Stimulated activated CD4-positive, alpha-beta T cell treated with anti-CD3 and anti-CD28 coated beads, TNF-alpha, amount 100 ng/mL, for 48 hours (primary cell): ENCODE results near the gene ZNF793.

Source experiments
- DNase-seq, 3 donors: peaks; one replicate each; pipeline ENCODE4 v3.0.0-alpha.2; 2020; ENCODE audit warnings: low read depth in 3 of 3

The ZNF793 gene

DNA sequence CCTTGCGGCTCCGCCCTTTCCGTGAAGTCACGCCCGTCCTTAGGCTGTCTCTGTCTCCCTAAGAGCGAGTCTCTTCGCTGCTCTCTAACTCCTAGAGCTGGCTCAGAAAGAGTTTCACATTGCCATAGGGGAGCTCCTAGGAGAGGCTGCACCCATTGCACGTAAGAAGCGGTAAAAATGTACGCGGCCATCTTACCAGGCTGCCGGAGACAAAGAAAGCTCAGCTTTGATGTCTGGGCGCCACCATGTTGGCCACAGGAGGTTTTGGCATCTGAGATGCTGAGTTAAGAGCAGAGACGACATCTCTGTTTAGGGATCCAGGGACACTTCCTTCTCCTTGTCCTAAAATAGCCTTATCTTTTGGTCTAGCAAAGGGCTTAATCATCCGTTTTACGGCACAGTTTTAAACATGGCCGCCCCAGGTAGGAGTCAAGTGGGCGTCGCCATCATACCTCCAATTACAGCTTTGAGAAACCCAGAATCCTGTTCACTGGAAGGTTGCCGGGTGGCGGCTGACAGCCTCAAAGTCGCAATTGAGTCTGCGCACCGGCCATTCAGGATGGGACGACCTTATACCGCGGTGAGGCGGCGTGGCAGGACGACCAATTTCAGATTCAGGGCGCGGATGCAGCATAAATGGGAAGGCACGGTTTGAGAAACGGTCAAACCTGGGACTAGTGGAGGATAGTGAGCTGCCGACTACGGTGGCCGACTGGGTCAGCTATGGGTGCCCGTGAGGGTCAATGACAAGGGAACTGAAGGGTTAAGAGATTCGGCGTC is at the start of gene ZNF793:
TSS of gene ZNF793 (plus strand) at position 553 of the 780 bp plus-strand sequence. CDS start 16,501 bp downstream, outside the sequence.
- DNase-seq = peak; percentile 47 to 72 (median 62)

- no peak for DNase-seq
Measured at GRCh38 chr19:37466277-37466797, 40.4 kb upstream of the ZNF793 start.

DNA sequence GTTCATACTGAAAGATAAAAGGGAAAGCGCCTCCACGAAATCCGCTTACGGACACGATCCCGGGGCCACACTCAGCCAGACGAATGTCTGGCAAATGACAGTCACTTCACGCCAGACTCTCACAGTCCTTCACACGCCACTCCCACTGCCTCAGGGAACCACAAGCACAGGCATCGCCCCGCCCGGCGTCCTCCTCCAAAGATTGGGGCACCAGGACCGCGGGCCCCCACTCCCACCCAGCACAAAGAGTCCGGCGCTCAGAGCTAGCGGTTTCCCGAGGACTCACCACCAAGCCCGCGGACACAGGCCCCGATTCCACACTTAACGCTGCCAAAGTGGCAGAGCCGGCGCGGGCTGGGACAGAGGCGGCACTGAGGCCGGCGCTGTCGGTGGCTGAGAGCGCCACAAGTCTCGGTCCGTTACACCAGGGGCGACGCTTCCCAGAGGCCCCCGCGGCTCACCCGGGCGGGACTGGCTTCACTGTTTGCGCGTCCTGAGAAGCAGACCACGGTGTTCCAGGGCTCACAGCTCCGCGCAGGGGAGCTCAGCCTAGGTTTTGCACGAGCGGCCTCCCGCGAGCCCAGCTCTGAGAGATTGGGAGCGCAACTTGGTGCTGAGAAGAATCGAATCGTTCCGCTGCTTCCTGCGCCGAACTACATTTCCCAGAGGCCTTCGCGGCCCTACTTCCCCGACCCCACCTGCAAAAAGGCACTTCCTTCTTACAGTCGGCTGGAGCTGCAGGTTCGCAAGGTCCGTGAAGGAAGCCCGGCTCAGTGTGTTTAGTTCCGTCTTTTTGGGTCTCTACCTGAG is 39.7 kb upstream of the ZNF793 start, which contains the start of gene ZNF569:
TSS of gene ZNF569 (minus strand) at position 647 of the 810 bp plus-strand sequence. CDS start 22,523 bp downstream, outside the sequence.
- peak; percentile 70 to 83 (median 79) for DNase-seq

DNA sequence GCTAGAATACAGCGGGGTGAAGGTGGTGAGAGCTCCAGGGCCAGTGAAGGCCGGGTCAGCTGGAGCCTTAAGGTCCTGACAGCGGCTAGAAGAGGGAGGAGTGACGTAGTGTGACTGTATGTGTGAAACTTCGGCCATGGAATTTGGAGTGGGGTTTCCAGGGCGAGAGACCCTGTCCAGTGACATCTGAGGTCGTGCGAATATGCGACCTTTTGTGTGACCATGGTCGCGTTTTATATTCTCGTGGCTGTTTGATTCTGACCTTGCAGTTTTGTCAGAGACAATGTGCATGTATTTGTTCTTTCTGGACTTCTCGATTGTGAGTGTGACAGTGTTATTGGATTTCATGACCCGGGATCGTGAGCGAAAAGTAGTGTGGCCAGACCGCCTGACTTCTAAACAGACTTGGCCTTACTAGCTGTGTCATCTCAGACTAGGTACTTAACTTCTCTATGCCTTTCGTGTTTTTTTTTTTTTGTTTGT is 39.1 kb upstream of the ZNF793 start:
- no peak for DNase-seq

DNA sequence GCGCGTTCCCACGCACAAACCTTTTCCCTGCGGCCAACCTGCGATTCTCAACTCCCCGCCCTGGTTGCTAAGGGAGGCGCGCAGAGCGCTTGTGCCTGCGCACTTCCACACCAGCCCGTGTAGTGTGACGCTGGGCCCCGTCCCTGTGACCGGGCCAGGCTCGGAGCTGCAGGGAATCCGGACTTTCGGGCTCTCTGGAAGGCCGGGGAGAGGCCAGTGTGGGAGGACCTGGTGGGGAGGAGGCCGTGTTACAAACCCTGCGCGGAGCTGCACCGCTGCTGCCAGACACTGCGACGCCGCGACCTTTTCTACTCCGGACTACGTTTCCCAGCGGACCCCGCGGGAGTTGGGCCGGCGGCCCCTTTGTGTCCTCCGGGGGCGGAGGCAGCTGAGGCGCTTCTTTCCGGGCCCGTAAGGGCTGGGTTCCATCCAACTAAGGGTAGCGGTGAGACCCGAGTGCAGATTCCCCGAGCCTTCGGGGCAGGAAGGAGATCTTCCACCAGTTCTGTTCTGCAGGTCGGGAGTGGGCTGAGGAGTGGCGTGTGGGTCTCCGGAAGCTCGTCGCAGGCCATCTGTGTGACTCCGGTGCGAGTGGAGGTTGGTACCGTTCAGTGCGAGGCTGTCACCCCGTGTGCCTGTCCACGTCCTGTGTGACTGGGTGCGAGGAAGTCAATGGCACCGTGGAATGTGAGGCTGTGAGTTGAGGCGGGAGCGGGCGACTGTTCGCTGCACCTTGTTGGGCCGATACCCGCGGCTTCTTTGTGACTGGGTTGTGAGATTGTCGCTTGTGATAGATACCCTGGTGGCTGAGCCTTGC is 37.6 kb upstream of the ZNF793 start, which contains the start of gene ZNF570:
TSS of gene ZNF570 (plus strand) at position 396 of the 817 bp plus-strand sequence. CDS start 999 bp downstream, outside the sequence.
- DNase-seq = peak; percentile 64 to 81 (median 77)

- DNase-seq = no peak
Measured at GRCh38 chr19:37470216-37470615, 36.5 kb upstream of the ZNF793 start.

GRCh38 chr19:37472165-37472564 is 34.6 kb upstream of the ZNF793 start:
- no peak for DNase-seq

DNA sequence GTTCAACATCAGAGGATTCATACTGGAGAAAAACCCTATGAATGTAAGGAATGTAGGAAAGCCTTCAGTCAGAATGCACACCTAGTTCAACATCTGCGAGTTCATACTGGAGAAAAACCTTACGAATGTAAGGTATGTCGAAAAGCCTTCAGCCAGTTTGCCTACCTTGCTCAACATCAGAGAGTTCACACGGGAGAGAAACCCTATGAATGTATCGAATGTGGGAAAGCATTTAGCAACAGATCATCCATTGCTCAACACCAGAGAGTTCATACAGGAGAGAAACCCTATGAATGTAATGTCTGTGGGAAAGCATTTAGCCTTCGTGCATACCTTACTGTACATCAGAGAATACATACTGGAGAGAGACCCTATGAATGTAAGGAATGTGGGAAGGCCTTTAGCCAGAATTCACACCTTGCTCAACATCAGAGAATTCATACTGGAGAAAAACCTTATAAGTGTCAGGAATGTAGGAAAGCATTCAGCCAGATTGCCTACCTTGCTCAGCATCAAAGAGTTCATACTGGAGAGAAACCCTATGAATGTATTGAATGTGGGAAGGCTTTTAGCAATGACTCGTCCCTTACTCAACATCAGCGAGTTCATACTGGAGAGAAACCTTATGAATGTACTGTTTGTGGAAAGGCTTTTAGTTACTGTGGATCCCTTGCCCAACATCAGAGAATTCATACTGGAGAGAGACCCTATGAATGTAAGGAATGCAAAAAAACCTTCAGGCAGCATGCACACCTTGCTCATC is 22.2 kb upstream of the ZNF793 start:
- DNase-seq = no peak

GRCh38 chr19:37492213-37492612 is 14.5 kb upstream of the ZNF793 start:
- no peak for DNase-seq

- DNase-seq = no peak
Measured at GRCh38 chr19:37505958-37506386, 767 bp upstream of the ZNF793 start.

- DNase-seq = no peak
Measured at GRCh38 chr19:37507167-37507464, 377 bp downstream of the ZNF793 start.

DNA sequence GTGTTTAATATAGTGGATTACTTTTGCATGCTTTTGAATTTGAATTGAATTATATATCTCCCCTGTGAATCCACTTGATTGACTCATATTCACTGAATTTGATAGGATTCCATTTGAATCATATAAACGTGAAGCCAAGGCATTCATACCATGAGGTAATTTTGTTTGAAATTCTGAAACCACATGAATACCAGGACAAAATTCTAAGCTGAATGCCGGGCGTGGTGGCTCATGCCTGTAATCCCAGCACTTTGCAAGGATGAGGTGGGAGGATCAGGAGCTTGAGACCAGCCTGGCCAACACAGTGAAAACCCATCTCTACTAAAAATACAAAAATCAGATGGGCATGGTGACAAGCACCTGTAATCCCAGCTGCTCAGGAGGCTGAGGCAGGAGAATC is 4.4 kb downstream of the ZNF793 start:
- no peak for DNase-seq

DNA sequence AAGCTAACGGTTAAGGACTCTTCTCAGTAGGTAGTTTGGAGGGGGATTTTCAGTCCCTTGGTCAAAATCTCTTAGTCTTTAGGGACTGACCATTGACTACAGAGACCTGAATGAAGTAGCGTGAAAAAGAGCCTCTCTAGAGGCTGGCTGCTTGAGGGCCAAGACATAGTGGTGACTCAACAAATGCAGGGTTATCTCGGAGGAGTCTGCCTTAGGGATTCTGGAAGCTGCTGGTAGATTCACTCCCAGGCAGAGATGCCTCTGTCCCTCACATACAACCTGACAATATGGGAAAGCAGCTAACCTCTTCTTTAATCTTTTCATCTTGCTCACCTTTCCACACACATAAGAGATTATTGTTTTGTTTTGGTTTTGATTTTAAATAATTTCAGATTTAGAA is 5.1 kb downstream of the ZNF793 start:
- DNase-seq = no peak

- DNase-seq = no peak
Measured at GRCh38 chr19:37513397-37513796, 6.7 kb downstream of the ZNF793 start.

DNA sequence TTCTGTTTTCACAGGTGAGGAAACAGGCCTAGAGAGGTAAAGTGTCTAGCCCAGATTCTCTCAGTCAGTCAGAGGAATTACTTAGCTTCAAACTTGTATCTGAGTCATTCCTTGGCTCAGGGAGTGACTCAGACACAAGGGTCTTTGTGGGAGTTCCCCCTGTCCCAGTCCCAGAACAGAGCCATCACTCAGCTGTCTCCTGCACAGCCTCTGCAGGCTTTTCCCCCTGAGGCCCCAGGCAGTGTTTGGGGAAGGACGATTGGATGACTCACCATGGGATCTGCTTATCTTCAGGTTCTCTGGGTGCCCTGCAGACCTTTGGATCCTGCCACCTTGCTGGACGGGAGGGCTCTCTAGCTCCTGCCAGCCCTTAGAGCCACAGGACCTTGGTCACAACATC is 13.2 kb downstream of the ZNF793 start:
- no peak for DNase-seq

DNA sequence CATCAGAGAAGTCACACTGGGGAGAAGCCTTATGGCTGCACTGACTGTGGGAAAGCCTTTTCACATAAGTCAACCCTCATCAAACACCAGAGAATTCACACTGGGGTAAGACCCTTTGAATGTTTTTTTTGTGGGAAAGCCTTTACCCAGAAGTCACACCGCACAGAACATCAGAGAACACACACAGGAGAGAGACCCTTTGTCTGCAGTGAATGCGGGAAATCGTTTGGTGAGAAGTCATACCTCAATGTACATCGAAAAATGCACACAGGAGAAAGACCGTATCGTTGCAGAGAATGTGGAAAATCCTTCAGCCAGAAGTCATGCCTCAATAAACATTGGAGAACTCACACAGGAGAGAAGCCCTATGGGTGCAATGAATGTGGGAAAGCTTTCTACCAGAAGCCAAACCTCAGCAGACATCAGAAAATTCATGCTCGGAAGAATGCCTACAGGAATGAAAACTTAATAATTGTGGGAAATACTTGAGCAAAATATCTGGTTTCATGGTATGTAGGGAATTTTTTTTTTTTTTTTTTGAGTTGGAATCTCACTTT is 30.7 kb downstream of the ZNF793 start:
- DNase-seq = no peak

GRCh38 chr19:37551129-37551993 is 44.6 kb downstream of the ZNF793 start:
- peak in 2 of 3 donors; percentile 31 to 58 for DNase-seq

GRCh38 chr19:37563518-37563917 is 56.8 kb downstream of the ZNF793 start:
- DNase-seq = no peak

DNA sequence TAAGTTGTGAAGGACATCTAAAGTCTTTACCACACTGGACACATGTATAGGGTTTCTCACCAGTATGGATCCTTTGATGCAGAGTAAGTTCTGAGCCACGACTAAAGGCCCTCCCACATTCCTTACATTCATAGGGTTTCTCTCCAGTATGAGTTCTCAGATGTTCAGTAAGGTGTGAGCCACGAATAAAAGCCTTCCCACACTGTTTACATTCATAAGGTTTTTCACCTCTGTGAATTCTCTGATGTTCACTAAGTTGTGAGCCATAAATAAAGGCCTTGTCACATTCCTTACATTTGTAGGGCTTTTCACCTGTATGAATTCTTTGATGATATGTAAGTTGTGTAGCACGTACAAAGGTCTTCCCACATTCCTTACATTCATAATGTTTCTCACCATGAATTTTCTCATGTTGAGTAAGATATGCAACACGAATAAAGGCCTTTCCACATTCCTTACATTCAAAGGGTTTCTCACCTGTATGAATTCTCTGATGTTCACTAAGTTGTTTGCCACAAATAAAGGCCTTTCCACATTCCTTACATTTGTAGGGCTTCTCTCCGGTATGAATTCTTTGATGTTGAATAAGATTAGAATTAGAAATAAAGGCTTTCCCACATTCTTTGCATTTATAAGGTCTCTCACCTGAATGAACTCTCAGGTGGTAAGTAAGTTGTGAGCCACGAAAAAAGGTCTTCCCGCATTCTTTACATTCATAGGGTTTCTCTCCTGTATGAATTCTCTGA is 58.1 kb downstream of the ZNF793 start:
- no peak for DNase-seq
